BE2C (cell line): ENCODE data around the gene PARD3.

Experiments used
- DNase-seq: peaks from one replicate; pipeline ENCODE4 v3.0.0-alpha.2; 2020
- H3K27me3 ChIP-seq: fragments of 250-450 bp; sonication (Bioruptor Pico); 2 replicates; pipeline ENCODE4 v1.5.1; 2020; ENCODE audit warnings: mild to moderate bottlenecking
- H3K36me3 ChIP-seq: fragments of 250-450 bp; sonication (Bioruptor Pico); 2 replicates; pipeline ENCODE4 v1.5.1; 2020; ENCODE audit warnings: mild to moderate bottlenecking
- H3K4me1 ChIP-seq: fragments of 250-450 bp; sonication (Bioruptor Pico); 2 replicates; pipeline ENCODE4 v1.5.1; 2020
- H3K4me3 ChIP-seq: 2 replicates; pipeline ENCODE4 v1.5.1; 2011; ENCODE audit warnings: low read depth, low read length
- H3K9me3 ChIP-seq: fragments of 250-450 bp; sonication (Bioruptor Pico); 2 replicates; pipeline ENCODE4 v1.5.1; 2020
- TF ChIP-seq, protein P1 (sequence below): IDR thresholded peaks from 2 replicates; pipeline ENCODE4 v1.5.1; 2012; ENCODE audit warnings: mild to moderate bottlenecking, low read depth, low read length

The PARD3 gene

DNA sequence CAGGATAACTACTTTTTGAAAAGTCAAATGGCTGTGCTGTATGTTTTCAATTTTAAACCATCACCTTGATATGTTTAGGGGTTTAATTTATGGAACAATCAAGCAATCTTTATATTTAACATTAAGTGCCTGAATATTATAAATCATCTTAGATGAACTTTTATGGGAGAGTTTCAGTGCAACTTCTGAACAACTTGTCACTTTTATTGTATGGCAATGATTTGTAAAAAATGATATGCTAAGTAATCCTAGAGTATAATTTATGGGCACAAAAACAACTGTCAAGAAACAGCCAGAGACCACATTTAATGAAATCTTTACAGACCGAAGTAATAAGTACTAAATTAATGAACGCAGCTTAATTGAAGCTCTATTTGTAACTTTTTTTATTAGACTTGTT is 498.9 kb downstream of the PARD3 start:
- no peaks in the 10 kb centered on the region for H3K27me3 ChIP-seq
- peaks cover 4% of the 10 kb centered on the region; the same call in 1 of the 2 replicates for H3K36me3 ChIP-seq
- H3K4me1 ChIP-seq: peaks cover 18% of the 10 kb centered on the region
- no peak overlapping the region for H3K4me3 ChIP-seq
- no peaks in the 10 kb centered on the region for H3K9me3 ChIP-seq
- TF ChIP-seq, protein P1, sequence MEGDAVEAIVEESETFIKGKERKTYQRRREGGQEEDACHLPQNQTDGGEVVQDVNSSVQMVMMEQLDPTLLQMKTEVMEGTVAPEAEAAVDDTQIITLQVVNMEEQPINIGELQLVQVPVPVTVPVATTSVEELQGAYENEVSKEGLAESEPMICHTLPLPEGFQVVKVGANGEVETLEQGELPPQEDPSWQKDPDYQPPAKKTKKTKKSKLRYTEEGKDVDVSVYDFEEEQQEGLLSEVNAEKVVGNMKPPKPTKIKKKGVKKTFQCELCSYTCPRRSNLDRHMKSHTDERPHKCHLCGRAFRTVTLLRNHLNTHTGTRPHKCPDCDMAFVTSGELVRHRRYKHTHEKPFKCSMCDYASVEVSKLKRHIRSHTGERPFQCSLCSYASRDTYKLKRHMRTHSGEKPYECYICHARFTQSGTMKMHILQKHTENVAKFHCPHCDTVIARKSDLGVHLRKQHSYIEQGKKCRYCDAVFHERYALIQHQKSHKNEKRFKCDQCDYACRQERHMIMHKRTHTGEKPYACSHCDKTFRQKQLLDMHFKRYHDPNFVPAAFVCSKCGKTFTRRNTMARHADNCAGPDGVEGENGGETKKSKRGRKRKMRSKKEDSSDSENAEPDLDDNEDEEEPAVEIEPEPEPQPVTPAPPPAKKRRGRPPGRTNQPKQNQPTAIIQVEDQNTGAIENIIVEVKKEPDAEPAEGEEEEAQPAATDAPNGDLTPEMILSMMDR: no peak
- DNase-seq: no peak

DNA sequence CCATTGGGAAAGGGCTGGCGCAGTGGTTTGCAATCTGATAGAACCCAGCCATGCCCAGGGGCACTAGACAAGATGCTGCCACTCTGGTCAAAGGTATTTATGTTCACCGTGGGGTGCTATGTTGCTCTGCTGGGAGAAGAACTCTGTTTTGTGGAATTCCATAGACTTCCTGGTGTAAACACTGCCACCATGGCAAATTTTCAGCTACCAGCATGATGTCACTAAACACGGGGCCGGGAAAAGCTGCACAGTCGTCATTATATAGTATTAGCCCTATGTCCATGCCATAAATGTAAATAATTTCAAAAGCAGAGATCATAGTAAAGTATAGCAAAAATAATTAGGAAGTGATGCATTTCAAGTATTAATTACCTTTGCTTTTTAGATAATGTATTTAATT is 500.6 kb downstream of the PARD3 start:
- no peak overlapping the region for H3K4me3 ChIP-seq
- TF ChIP-seq, protein P1: no peak
- no peak for DNase-seq
- H3K4me1 ChIP-seq: peaks cover 12% of the 10 kb centered on the region
- H3K27me3 ChIP-seq: no peaks in the 10 kb centered on the region
- H3K9me3 ChIP-seq: no peaks in the 10 kb centered on the region
- H3K36me3 ChIP-seq: peaks cover 4% of the 10 kb centered on the region; the same call in 1 of the 2 replicates

DNA sequence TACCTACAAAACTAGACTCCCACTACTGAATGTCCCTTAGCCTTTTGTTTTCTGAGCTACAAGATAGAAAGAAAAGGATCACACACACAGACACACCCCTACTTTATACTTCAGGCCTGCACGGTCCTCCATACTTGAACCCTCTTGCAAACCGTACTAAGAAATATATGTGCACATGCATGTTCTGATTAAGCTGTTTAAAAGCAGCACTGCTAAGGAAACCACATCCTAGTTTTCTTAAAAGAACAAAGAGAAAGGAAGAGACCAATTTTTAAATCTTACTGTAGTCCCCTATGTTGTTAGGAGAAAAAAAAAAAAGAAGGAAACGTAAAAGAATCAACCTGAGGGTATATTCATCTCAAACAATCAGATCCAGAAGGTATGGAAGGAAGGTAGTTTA is 501.2 kb downstream of the PARD3 start:
- peaks cover 9% of the 10 kb centered on the region; the same call in 1 of the 2 replicates for H3K4me1 ChIP-seq
- TF ChIP-seq, protein P1: no peak
- no peak for DNase-seq
- peaks cover 4% of the 10 kb centered on the region; the same call in 1 of the 2 replicates for H3K36me3 ChIP-seq
- H3K27me3 ChIP-seq: no peaks in the 10 kb centered on the region
- no peak overlapping the region for H3K4me3 ChIP-seq
- H3K9me3 ChIP-seq: no peaks in the 10 kb centered on the region

DNA sequence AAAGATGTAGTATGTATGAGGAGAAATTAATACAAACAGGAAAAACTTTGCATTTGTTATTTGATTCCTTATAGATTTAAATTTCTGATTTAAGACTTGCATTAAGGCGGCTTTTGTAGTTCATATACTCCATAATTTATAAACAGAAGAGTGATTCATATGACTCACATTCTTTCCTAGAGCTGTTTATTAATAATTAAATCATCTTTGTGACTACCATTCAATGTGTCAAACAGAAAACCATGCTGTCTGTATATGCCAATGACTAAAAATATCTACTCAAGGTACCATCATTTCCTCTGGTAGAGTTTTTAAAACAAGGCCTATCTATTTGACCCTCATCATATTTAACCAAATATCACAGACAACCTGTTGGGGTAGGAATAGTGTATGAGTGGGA is 501.7 kb downstream of the PARD3 start:
- H3K27me3 ChIP-seq: no peaks in the 10 kb centered on the region
- DNase-seq: no peak
- H3K4me3 ChIP-seq: no peak overlapping the region
- peaks cover 9% of the 10 kb centered on the region; the same call in 1 of the 2 replicates for H3K4me1 ChIP-seq
- TF ChIP-seq, protein P1: no peak
- H3K9me3 ChIP-seq: no peaks in the 10 kb centered on the region
- H3K36me3 ChIP-seq: peaks cover 4% of the 10 kb centered on the region; the same call in 1 of the 2 replicates

DNA sequence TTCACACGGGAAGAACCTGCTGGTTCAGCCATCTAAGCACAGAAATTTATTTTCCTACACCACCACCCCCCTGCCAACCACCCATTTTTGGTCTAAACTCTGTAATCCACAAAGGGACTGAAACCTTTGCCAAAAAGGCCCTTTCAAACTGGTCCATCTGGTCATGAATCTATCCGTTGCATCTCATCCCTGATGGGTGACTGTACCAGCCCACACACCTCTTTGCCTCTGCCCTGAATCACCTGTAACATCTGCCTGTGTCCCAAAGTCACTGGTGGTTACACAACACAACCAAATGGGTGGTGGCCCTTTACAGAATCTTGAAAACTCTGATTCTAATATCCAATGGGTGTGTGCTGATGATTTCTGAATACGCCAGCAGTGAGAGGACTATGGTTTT is 503.4 kb downstream of the PARD3 start:
- DNase-seq: no peak
- Histone ChIP-seq H3K4me3 (no peak overlapping the region), H3K27me3 (no peaks in the 10 kb centered on the region), H3K9me3 (no peaks in the 10 kb centered on the region), H3K4me1 (peaks cover 9% of the 10 kb centered on the region; the same call in 1 of the 2 replicates), H3K36me3 (no peaks in the 10 kb centered on the region)
- TF ChIP-seq, protein P1: no peak

DNA sequence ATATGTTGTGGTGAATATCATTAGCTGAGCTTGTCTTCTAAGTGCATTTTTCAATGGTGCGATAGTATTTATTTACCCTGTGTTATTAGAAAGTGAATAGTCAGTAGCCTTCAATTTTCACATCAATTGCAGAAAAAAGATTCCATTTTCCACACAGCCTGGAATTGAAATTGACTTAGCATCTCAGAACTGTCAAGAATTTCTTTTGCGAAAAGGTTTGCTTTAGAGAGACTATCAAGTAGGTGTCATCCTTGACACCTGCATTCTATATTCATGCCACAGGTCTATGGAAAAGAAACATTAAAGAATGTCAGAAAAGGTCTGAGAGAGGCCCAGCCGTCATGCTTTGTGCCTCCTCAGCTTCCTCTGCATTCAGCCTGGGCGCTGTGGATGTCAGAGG is 504.9 kb downstream of the PARD3 start:
- Histone ChIP-seq H3K9me3 (no peaks in the 10 kb centered on the region), H3K27me3 (no peaks in the 10 kb centered on the region), H3K4me1 (peaks cover 9% of the 10 kb centered on the region; the same call in 1 of the 2 replicates), H3K4me3 (no peak overlapping the region), H3K36me3 (no peaks in the 10 kb centered on the region)
- DNase-seq: no peak
- TF ChIP-seq, protein P1: no peak
